ENCODE measurements around the gene ZSWIM6.

The ZSWIM6 gene

DNA sequence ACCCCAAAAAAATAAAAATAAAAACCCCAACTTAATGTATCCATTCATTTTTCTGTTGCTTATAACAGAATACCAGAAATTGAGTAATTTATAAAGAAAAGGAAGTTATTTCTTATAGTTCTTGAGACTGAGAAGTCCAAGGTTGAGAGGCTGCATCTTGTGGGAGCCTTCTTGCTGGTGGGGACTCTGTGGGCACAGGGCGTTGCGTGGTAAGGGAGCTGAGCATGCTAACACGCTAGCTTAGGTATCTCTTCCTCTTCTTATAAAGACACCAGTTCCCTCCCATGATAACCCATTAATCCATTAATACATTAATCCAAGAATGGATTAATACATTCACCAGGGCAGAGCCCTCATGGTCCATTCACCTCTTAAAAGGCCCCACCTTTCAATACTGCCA, 150.9 kb downstream of the ZSWIM6 start:
- Histone ChIP-seq H3K9me3 (replicated peaks; ENCODE audit: insufficient read depth, low read length) (no peaks in the 10 kb centered on the region), H3K79me2 (ENCODE audit: low read length) (no peaks in the 10 kb centered on the region), H3K9me2 (replicated peaks; ENCODE audit: insufficient read depth, low read length) (no peaks in the 10 kb centered on the region), H3K4me2 (ENCODE audit: low read depth, low read length) (no peak overlapping the region), H3K4me3 (ENCODE audit: low read length) (no peak overlapping the region), H4K20me1 (ENCODE audit: insufficient read depth, low read length) (no peaks in the 10 kb centered on the region), H3K27ac (ENCODE audit: low read length) (no peak overlapping the region), H2AFZ (ENCODE audit: low read length) (no peak overlapping the region), H3K9ac (ENCODE audit: low read length) (no peak overlapping the region), H3F3A (ENCODE audit: insufficient read depth, low read length) (no peaks in the 10 kb centered on the region), H3K36me3 (replicated peaks; ENCODE audit: insufficient read depth, low read length) (no peaks in the 10 kb centered on the region), H3K4me1 (ENCODE audit: low read length) (no peaks in the 10 kb centered on the region), H3K27me3 (replicated peaks; ENCODE audit: insufficient read depth, low read length) (no peaks in the 10 kb centered on the region)
- TF ChIP-seq, protein P1, sequence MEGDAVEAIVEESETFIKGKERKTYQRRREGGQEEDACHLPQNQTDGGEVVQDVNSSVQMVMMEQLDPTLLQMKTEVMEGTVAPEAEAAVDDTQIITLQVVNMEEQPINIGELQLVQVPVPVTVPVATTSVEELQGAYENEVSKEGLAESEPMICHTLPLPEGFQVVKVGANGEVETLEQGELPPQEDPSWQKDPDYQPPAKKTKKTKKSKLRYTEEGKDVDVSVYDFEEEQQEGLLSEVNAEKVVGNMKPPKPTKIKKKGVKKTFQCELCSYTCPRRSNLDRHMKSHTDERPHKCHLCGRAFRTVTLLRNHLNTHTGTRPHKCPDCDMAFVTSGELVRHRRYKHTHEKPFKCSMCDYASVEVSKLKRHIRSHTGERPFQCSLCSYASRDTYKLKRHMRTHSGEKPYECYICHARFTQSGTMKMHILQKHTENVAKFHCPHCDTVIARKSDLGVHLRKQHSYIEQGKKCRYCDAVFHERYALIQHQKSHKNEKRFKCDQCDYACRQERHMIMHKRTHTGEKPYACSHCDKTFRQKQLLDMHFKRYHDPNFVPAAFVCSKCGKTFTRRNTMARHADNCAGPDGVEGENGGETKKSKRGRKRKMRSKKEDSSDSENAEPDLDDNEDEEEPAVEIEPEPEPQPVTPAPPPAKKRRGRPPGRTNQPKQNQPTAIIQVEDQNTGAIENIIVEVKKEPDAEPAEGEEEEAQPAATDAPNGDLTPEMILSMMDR (IDR thresholded peaks at IDR 0.05; ENCODE audit: low read length) = no peak
- TF ChIP-seq EZH2 (optimal IDR thresholded peaks at IDR 0.05; ENCODE audit: low read depth, low read length) (no peak), EZH2phosphoT487 (IDR thresholded peaks at IDR 0.05; ENCODE audit: low read length) (no peak)
- no peak for DNase-seq

DNA sequence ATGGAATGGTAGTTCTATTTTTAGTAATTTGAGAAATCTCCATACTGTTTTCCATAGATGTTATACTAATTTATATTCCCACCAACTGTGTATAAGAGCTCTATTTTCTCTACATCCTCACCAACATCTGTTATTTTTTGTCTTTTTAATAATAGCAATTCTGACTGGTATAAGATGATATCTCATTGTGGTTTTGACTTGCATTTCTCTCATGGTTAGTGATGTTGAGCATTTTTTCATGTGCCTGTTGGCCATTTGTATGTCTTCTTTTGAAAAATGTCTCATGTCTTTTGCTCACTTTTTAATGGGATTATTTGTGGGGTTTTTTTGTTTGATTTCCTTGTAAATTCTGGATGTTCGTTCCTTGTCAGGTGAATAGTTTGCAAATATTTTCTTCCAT, 154.4 kb downstream of the ZSWIM6 start:
- TF ChIP-seq EZH2 (optimal IDR thresholded peaks at IDR 0.05; ENCODE audit: low read depth, low read length) = no peak
- Histone ChIP-seq H3K4me3 (ENCODE audit: low read length) (no peak overlapping the region), H3K9me3 (replicated peaks; ENCODE audit: insufficient read depth, low read length) (no peaks in the 10 kb centered on the region), H3K36me3 (replicated peaks; ENCODE audit: insufficient read depth, low read length) (no peaks in the 10 kb centered on the region), H3K4me1 (ENCODE audit: low read length) (no peaks in the 10 kb centered on the region), H3K9ac (ENCODE audit: low read length) (no peak overlapping the region), H4K20me1 (ENCODE audit: insufficient read depth, low read length) (no peaks in the 10 kb centered on the region), H3K4me2 (ENCODE audit: low read depth, low read length) (no peak overlapping the region), H3K27ac (ENCODE audit: low read length) (no peak overlapping the region), H2AFZ (ENCODE audit: low read length) (no peak overlapping the region), H3K27me3 (replicated peaks; ENCODE audit: insufficient read depth, low read length) (no peaks in the 10 kb centered on the region), H3F3A (ENCODE audit: insufficient read depth, low read length) (no peaks in the 10 kb centered on the region), H3K9me2 (replicated peaks; ENCODE audit: insufficient read depth, low read length) (no peaks in the 10 kb centered on the region), H3K79me2 (ENCODE audit: low read length) (no peaks in the 10 kb centered on the region)
- DNase-seq = no peak

DNA sequence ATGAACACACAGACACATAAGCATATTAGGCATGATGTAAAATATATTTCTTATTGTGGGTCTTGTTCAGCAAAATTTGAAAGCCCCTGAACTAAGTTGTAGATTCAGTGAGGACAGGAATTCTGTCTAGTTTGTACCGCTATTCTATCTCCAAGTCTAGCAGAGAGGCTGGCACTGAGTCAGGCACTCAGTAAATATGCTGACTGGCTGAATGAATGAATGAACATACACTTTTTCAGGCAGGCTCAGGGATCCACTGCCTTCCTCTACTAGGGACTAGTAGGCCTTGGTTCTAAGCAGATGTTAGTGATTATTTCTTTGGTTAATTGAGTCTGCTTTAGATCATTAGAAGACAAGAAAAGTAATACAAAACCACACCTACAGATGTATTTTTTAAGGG, 157.5 kb downstream of the ZSWIM6 start:
- Histone ChIP-seq H3K4me2 (ENCODE audit: low read depth, low read length) (no peak overlapping the region), H3K27me3 (replicated peaks; ENCODE audit: insufficient read depth, low read length) (no peaks in the 10 kb centered on the region), H4K20me1 (ENCODE audit: insufficient read depth, low read length) (no peaks in the 10 kb centered on the region), H3K79me2 (ENCODE audit: low read length) (no peaks in the 10 kb centered on the region), H3K4me3 (ENCODE audit: low read length) (no peak overlapping the region), H3K36me3 (replicated peaks; ENCODE audit: insufficient read depth, low read length) (no peaks in the 10 kb centered on the region), H3K9me2 (replicated peaks; ENCODE audit: insufficient read depth, low read length) (no peaks in the 10 kb centered on the region), H3F3A (ENCODE audit: insufficient read depth, low read length) (no peaks in the 10 kb centered on the region), H3K9ac (ENCODE audit: low read length) (no peak overlapping the region), H2AFZ (ENCODE audit: low read length) (no peak overlapping the region), H3K27ac (ENCODE audit: low read length) (no peak overlapping the region), H3K9me3 (replicated peaks; ENCODE audit: insufficient read depth, low read length) (no peaks in the 10 kb centered on the region), H3K4me1 (ENCODE audit: low read length) (no peaks in the 10 kb centered on the region)
- DNase-seq = no peak
- TF ChIP-seq, protein P1 (IDR thresholded peaks at IDR 0.05; ENCODE audit: low read length) = no peak
- TF ChIP-seq EZH2phosphoT487 (IDR thresholded peaks at IDR 0.05; ENCODE audit: low read length) = no peak
- no peak for TF ChIP-seq EZH2 (optimal IDR thresholded peaks at IDR 0.05; ENCODE audit: low read depth, low read length)

DNA sequence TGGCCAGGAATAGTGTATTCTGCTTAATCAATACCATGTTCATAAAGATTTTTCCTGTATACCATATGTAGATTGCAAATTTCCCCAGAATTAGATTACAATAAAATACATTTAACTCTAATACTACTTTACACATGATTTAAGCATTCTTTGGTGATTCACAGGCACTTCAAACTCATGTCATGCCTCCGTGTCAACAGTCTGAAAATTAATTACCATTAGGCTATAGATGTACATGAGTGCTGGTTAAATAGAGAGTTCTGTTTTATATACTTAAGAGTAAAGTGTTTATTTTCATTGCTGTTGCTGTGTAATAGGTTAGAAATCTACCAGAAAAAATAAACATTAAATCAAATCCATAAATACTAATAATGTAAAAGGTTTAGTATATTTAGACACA, 159.8 kb downstream of the ZSWIM6 start:
- Histone ChIP-seq H3K27me3 (replicated peaks; ENCODE audit: insufficient read depth, low read length) (no peaks in the 10 kb centered on the region), H3K4me2 (ENCODE audit: low read depth, low read length) (no peak overlapping the region), H3K79me2 (ENCODE audit: low read length) (no peaks in the 10 kb centered on the region), H3K9ac (ENCODE audit: low read length) (no peak overlapping the region), H4K20me1 (ENCODE audit: insufficient read depth, low read length) (no peaks in the 10 kb centered on the region), H3K4me1 (ENCODE audit: low read length) (no peaks in the 10 kb centered on the region), H3K4me3 (ENCODE audit: low read length) (no peak overlapping the region), H3F3A (ENCODE audit: insufficient read depth, low read length) (no peaks in the 10 kb centered on the region), H3K27ac (ENCODE audit: low read length) (no peak overlapping the region), H3K9me3 (replicated peaks; ENCODE audit: insufficient read depth, low read length) (no peaks in the 10 kb centered on the region), H3K9me2 (replicated peaks; ENCODE audit: insufficient read depth, low read length) (no peaks in the 10 kb centered on the region), H2AFZ (ENCODE audit: low read length) (no peak overlapping the region), H3K36me3 (replicated peaks; ENCODE audit: insufficient read depth, low read length) (no peaks in the 10 kb centered on the region)
- DNase-seq = no peak
- TF ChIP-seq, protein P1 (IDR thresholded peaks at IDR 0.05; ENCODE audit: low read length) = no peak
- TF ChIP-seq EZH2 (optimal IDR thresholded peaks at IDR 0.05; ENCODE audit: low read depth, low read length) (no peak), EZH2phosphoT487 (IDR thresholded peaks at IDR 0.05; ENCODE audit: low read length) (no peak)
